Occipital lobe (tissue), 2 donors: ENCODE data around the gene PKD1L1. TPM values are rescaled to one million over a fixed set of nuclear protein-coding genes. Genes with fewer than 3 reads are reported as not detected.
"Not testable (repeated sequence)": the region's sequence is repeated elsewhere in the genome, so short reads cannot be mapped to it uniquely, and the experiment has no call there.

Experiments
- DNase-seq: peaks from one replicate; lab custom pipeline; 2025; lab: John Stamatoyannopoulos, UW
- total RNA-seq: library from RNA; depleted of rRNA; stranded (reverse); fragments of >200 nt; gene quantifications from one replicate; pipeline ENCODE4 v1.2.3, GENCODE V29; 2014

The PKD1L1 gene
- total RNA-seq, 1 donor from 2014 or later, result 0.62 TPM

DNA sequence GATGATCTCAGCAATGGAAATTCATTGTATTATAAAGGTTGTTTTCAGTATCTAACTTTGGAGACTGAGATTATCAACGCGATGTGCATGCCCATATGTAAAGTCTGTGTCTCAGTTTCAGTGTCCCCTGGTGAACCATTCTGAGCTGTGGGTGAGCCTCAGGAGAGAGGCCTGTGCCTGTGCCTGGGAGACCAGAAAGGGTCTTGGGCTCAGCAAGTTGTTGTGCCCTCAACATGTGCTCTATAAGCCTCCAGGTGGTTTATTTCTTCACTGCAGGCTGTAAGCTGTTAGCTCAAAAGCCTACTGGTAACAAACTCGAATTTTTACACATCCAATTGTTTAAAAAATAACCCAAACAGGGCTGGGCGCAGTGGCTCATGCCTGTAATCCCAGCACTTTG lies 151.9 kb downstream of the PKD1L1 start:
- no peak for DNase-seq

DNA sequence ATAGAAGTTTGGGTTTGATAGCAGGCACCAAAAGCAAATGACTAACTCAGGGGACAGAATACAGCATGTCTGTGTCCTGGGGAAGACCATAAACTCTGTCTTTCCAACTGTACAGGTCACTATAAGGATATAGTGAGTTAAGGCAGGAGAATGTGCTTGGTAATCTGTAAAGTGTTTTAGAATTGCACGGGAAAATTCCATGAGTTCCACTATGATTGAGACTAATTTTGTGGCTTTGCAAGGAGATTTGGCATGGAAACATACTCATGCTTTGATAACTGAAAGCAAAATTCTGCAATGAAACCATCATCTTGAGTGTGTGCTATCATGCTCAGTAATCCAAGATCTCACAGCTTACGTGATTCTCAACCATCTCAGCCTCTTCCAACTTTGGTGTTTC lies 152.6 kb downstream of the PKD1L1 start:
- no peak for DNase-seq

DNA sequence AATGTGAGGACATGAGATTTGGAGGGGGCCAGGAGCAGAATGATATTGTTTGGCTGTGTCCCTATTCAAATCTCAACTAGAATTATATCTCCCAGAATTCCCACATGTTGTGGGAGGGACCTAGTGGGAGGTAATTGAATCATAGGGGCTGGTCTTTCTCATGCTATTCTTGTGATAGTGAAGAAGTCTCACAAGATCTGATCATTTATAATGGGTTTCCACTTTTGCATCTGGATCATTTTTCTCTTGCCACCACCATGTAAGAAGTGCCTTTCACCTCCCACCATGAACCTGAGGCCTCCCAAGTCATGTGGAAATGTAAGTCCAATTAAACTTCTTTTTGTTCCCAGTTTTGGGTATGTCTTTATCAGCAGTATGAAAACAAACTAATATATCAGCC lies 153.1 kb downstream of the PKD1L1 start:
- DNase-seq, result not testable (repeated sequence)

DNA sequence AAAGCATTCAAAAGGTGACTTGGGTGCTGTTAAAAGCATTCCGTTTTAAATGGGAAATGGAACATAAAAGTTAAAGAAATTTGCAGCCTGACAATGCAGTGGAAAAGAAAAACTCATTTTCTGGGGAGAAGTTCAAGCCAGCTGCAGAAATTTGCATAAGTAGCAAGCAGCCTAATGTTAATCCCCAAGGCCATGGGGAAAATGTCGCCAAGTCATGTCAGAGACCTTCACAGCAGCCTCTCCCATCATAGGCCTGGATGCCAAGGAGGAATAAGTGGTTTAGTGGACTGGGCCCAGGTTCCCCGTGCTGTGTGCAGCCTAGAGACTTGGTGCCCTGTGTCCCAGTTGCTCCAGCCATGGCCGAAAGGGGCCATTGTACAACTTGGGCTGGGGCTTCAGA lies 154.2 kb downstream of the PKD1L1 start:
- no peak for DNase-seq

DNA sequence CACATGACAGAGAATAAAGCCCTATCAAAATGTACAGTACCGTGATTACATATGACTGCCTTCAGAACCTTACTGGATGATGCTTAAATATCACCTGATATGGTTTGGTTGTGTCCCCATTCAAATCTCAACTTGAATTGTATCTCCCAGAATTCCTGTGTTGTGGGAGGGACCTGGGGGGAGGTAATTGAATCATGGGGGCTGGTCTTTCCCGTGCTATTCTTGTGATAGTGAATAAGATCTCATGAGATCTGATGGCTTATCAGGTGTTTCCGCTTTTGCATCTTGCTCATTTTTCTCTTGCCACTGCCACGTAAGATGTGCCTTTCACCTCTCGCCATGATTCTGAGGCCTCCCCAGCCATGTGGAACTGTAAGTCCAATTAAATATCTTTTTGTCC lies 155.1 kb downstream of the PKD1L1 start:
- not testable (repeated sequence) for DNase-seq

DNA sequence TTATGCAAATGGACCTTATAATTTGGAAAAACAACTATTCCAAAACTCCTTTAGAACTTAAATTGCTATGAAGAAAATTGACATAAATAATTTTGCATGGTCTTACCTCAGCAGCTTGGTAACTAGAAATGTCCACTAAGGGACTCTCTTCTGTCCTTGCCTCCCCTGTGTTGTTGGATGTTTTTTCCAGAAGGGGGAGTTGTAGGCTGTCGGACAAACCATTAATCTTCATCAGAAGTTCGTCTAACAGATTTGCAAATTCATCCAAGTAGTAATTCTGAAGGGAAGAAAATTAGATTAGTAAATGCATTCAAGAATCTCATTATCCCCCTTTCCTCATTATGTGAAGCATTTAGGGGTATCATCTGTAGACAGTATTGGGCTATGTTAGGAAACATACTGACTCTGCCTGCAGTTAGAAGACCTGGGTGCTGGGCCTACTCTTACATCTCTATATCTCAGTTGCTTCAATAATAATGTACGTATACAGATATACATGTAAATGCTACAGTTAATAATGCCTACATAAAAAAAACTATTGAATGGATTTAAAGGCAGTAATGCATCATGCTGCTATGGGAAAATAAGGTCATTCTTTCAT lies 155.6 kb downstream of the PKD1L1 start:
- DNase-seq, result no peak

DNA sequence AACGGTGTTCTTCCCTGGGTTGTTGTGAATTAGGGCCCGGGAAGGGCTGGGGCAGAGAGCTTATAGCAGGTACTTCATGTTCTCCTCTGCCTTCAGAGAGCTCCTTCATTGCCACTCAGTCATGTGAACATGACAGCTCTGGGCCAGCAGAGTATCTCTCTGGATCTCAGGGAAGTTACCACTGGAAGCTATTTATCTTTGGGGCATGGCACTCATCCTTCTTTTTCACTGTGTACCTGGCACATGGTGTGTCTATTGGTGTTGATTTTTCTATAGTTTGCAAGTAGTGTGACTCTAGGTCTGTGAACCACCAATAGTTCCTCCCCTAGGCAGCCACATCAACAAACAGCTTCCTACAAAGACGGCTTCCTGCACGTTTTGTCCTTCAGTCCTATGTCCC lies 156.6 kb downstream of the PKD1L1 start:
- no peak for DNase-seq

DNA sequence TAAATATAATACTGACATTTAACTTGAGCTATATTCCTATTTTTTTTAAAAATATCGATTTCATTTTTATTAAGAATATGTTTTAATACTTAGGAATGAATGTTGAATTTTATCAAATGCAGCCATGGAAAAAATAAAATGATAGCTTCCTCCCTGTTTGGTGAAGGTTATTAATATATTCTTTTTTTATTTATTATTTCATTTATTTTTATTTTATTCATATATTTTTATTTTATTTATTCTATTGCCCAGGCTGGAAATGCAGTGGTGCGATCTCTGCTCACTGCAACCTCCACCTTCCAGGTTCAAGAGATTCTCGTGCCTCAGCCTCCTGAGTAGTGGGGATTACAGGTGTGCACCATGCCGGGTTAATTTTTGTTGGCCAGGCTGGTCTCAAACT lies 160.2 kb downstream of the PKD1L1 start:
- DNase-seq, result no peak

DNA sequence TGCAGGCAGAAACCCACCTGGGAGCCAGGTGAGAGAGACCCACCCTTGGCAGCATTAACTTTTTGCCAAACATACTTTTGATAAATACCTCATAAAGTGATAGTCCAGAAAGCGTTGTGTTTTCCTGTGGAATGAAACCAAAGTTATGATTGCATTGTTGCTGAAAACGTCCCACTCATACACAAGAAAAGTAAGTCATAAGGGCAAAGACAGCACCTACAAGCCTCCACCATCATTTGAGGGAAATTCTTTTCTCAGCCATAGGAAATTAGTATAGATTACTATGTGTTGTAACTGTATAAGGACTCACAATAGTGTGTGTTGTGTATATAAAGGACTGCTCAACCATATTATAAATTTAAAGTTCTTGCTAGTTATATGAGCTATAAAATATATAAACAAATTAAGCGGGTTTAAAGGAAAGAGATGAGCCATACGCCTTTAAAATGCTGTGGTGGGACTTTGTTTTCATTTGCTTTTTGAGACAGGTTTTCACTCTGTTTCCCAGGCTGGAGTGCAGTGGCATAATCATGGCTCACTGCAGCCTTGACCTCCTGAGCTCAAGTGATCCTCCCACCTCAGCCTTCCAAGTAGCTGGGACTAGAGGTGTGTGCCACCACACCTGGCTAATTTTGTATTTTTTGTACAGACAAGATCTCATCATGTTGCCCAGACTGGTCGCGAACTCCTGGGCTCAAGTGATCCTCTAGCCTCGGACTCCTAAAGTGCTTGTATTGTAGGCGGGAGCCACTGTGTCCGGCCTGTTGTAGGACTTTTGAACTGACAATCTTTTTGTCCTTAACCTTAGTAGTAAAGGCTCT lies 160.8 kb downstream of the PKD1L1 start:
- DNase-seq, result no peak

DNA sequence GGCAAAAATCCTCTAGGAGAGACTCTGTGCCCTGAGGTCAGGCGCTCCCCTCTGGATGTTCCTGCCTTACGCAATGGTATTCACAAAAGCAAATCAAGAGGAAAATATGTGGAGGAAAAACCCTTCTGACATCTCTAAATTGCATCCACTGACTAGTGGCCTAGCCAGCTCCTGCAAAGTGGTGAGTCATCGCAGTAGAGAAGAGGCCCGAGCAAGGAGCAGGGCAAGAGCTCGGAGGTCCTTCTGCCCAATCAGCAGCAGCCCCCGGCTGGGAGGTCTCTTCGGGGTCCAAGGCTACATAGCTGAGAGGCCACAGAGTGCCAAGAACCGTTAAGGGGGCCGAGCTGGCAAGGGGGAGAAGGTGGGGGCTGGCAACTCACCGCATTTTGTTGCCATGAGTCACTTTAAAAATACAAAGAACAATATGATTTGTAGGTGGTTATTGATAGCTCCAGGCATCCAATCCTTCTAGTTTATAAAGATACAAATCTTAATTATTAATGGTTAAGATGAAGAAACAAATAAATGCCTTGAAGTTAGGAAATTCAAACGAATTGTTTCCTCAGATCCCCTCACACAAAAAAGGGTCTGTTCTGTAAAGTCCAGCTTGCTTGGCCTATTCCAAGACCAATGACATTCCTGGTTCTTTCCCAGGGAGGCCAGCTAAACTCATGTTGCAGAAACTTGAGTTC lies 161.6 kb downstream of the PKD1L1 start:
- no peak for DNase-seq

DNA sequence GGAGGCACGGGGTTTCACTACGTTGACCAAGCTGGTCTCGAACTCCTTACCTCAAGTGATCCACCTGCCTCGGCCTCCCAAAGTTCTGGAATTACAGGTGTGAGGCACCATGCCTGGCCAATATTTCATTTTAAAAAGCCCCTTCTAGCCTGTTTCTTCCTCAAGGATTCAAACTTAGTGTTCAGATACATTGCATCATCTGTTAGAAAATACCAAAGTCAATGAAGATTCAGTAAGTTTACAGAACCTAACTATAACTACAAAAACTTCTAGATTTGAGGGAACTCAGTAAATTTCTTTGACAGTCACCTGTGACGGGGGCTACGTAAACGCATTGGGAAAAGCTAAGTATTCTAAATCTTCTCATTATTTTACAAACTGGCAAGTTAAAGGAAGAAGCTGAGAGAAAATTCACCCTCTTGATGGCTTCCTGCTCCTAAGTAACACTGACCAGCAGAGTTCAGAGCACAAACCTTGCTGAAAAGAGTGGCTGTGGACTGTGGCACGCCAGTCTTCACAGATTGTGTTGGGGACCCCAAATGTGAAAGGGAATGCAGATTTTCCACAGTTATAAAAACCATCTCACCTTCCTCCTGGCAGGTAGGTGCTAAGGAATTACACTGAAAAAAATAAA lies 162.2 kb downstream of the PKD1L1 start:
- DNase-seq, result no peak

DNA sequence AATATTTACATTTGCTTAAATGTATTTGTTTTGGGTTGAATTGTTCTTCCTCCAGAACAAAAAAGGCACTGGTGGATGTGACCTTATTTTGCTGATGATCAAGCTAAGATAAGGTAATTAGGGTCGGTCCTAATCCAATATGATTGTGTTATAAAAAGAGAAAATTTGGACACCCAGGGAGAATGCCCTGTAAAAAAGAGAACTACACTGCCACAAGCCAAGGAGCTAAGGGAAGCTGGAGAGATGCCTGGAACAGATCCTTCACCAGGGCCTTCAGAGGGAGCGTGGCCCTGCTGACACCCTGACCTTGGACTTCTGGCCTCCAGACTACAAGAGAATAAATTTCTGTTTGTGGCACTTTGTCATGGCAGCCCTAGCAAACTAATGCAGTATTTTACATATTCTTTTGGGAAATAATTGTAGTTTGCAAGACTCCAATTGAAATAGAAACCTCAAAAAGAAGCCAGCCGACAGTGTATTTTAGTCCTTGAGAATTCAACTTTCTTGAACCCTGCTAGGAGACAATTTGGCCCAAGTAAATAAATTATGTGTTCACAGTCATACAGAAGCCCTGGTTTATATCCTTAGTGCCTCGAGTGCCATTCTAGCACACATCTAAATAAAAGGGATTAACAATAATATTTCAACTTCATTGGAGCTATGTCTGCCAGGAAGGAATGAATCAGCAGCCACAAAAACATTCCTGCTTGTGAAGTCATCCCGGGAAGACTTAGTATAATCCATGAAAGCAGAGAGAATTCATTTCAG lies 164.6 kb downstream of the PKD1L1 start:
- no peak for DNase-seq

DNA sequence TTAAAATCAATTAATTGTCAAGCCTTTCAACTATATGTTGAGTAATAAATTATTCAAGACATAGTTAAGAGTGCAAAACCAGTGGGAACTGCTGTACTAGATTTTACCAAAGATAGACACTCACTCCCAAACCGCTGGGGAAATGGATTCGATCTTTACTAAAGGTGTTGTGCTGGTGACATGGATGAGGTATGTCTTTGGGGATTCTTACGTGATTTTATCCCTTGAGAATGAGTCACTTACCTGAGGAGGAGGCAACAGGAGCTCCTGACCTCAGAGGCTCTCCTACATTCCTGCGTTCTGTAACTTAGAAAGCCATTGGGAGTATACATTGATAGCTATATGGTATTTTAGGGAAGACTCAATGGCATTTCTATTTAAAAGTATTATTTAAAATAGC lies 165.5 kb downstream of the PKD1L1 start:
- no peak for DNase-seq

DNA sequence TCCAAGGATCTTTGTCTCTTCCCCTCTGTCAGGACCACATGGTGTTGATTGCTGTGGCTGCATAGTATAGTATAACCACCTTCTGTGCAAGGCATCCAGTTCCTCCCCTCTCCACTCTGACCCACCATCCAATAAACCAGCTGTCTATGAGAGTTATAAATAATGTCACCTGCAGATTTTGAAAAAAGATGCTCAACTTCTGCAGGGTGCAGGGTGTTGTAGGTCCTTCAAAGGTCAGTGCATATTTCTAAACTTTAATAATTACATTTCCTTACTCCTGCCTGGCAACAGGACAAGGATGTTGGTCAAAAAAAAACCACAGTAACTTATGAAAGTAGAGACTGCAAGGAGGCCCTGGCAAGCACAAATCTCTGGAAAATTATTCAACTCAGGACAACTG lies 166.2 kb downstream of the PKD1L1 start:
- DNase-seq, result no peak

DNA sequence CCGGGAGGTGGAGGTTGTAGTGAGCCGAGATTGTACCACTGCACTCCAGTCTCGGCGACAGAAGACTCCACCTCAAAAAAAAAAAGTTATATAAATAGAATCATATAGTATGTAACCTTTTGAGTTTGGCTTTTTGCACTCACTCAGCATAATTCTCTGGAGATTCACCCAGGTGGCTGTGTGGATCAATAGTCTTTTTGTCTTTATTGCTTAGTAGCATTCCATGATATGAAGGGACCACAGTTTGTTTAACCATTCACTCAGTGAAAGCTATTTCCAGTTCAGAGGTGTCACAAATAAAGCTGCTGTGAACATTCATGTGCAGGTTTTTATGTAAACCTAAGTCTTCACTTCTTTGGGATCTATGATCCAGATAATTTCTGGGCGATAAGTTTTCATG lies 167.7 kb downstream of the PKD1L1 start:
- DNase-seq, result no peak

DNA sequence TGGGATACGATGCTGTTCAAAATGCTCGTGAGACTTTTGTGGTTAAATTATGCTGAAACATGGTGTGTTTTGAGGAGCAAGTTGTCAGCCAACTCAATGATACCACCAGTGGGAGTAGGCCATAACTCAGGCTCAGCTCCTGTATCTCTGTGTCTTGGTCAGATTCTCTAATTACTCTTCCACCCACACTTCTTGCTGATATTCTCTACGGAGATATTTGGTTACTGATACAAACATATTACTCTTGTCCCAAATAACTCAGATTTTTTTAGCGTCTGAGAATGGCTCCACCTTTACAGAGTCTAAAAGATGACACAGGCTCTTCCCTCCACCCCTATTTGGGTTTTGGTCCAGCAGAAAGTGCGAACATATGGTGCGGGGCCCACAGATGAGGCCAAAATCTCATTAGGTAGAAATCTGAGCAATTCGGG lies 168.9 kb downstream of the PKD1L1 start:
- no peak for DNase-seq

DNA sequence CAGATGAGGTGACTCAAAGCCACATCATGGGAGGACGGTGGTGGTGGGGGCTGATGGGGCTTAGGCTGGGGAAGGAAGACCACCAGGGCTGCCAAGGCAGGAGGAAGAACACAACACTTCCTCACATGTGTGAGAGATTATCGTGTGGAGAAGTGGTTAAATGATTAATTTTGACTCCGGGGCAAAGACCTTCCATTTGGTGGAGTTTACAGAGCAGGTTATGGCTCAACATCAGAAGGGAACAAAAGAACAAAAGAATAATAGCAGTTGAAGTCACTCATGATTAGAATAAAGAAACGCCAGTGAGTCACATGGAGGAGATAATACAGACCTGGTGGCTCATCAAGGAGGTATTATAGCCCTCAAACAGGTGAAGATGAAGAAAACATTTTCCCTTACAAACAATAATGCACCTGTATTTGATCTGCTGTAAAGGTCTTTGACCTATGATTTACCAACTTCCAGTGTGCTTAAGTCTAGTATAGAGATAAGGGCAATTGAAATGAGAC lies 170.1 kb downstream of the PKD1L1 start:
- no peak for DNase-seq

DNA sequence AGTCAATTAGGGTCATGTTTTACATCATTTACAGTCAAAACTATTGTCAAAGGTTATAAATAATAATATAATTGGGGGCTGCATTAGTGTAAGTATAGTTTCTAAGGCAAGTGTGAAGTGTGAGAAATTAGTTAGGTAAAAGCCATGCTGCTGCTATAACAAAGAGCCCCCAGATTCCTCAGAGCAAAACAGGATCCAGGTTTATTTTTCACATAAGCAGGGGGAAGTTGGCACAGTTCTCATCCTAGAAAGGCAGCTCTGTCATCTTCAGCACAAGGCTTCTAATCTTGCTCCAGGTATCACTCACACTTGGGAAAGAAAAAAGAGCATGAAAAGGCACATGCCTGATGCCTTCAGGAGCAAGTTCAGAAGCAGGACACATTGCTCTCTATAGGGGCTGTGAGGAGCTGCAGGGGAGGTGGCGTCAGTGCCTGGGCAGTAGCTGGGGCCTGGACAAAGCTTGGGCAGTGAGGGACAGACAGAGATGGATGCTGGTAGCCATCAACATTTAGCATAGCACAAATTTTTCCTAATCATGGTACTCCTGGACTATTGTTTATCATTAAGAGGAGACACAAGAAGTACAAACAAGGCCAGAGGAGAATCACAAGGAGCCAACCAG lies 170.6 kb downstream of the PKD1L1 start:
- no peak for DNase-seq

DNA sequence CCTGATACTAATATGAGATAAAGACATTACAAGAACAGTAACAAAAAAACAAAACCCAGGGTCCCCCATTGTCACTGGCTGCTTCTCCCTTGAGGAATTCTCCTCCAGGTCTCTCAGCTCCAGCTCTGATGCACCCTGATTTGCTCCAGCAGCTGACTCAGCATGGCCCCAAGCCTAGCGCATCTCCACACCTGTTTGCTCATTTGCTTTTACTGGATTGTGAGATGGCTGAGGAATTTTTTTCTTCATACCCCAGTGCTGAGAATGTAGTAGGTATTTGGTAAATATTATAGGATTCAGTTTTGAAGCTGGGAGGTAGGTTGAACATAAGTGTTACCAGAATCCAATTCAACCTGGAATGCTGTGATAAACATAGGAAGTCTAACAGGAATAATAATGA lies 171.9 kb downstream of the PKD1L1 start:
- no peak for DNase-seq

DNA sequence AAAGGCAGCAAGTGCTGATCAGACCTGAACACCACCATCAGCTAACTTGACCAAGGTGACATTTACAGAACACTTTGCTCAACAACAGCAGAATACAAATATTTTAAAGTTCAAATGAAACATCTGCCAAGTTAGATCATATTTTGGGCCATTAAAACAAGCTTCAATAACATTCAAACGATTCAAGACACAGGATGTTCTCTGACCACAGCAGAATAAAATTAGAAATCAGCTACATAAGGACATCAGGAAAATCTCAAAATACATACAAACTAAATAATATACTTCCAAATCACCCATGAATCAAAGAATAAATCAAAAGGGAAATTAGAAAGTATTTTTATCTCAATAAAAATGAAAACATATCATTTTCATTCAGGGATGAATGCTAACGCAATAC lies 173.0 kb downstream of the PKD1L1 start:
- no peak for DNase-seq

DNA sequence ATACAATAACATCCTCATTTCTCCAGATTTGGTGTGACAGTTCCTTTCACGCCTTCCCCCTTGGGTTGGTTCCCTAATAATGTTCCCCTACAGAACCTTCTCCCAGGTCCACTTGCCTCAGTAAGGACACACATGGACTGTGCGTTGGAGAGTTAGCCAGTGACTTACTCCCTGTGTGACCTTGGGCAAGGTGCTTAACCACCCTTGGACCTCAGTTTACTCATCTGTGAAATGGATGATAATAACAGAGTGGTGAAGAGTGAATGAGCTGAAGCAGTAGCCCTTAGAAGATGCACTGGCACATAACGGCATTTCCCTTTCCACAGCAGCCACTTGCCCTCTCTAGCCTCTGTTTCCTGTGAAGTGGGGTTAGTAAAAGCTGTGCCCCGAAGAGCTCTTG lies 175.8 kb downstream of the PKD1L1 start:
- DNase-seq, result no peak
